Suppressor macrophage (primary cell): ENCODE results near the gene FBXO38.
"Not testable (repeated sequence)": the region's sequence is repeated elsewhere in the genome, so short reads cannot be mapped to it uniquely, and the experiment has no call there.

ENCODE experiments used
- DNase-seq, 4 experiments: peaks; one replicate each; pipeline ENCODE4 v3.0.0-alpha.2; 2020 to 2022

Gene FBXO38

DNA sequence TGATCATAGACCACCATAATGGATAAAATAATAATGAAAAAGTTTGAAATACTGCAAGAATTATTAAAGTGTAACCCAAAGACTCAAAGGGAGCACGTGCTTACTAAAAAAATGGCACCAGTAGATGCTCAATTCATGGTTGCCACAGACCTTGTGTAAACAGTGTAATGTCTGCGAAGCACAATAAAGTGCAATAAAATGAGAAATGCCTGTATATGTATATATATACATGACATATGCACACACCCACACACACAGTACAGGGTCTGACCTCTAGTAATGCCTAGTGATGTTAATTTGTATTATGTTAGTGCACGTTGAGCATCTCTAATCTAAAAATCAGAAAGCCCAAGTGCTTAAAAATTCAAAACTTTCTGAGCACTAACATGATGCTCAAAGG is 52.3 kb downstream of the FBXO38 start:
- peak in 1 of 4 experiments; percentile 25 for DNase-seq

DNA sequence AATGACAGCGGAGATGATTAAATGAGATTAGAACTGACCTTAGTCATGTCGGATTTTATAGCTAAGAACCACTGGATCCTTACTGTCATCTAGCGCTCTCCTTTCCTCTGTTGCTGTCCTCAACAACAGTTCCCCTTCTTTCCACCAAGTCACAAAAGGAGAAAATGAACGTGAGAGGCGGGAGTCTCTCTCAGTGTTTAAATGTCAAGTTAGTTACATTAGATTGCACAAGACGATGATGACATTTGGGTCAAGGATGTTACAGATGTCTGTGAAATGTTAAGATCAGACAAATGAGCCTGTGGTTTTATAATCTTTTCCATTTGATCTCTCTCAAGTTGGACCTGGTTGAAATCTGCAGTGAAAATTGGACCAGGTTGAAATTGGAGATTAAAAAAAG is 53.5 kb downstream of the FBXO38 start:
- peak; percentile 36 to 84 (median 70) for DNase-seq

DNA sequence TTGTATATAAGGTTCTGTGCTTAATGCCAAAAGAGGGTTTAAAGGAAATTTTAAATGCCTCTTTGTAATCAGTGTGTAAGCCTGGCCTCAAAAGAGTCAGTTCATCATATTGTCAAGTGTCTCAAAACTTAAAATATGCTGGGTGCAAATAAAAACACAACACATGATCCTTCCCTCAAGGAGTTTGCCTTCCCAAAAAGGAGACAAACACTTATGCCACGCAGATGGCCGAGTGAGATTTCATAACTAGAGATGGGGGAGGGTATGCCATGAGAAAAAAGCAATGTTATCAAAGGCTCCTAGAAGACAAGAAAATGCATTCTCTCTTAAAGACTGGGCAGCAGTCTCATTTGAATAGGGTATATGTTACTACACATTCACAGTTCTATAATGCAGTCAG is 55.2 kb downstream of the FBXO38 start:
- DNase-seq: no peak

GRCh38 chr5:148443241-148443640 is 59.5 kb downstream of the FBXO38 start:
- no peak for DNase-seq

GRCh38 chr5:148443998-148444397 is 60.2 kb downstream of the FBXO38 start:
- peak; percentile 66 to 84 (median 76) for DNase-seq

GRCh38 chr5:148445578-148445977 is 61.8 kb downstream of the FBXO38 start:
- no peak for DNase-seq

DNA sequence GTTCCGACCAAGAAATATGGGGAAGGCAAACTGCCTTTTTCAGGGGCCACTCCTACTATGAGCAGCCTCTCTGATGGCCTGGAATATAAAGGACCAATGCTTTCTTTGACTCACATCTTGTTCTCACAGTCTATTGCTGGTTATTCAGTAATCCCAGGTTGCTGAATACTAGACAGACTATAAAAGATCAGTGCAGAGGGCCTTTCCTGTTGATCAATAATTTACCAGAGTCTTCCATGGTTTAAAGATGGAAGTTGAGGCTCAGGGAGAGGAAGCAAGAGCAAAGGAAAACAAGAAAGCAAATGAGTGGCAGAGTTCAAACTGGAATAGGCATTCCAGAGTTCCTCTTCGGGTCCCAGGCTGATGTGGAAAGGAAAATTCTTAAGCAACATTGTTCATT is 62.9 kb downstream of the FBXO38 start:
- DNase-seq: no peak

DNA sequence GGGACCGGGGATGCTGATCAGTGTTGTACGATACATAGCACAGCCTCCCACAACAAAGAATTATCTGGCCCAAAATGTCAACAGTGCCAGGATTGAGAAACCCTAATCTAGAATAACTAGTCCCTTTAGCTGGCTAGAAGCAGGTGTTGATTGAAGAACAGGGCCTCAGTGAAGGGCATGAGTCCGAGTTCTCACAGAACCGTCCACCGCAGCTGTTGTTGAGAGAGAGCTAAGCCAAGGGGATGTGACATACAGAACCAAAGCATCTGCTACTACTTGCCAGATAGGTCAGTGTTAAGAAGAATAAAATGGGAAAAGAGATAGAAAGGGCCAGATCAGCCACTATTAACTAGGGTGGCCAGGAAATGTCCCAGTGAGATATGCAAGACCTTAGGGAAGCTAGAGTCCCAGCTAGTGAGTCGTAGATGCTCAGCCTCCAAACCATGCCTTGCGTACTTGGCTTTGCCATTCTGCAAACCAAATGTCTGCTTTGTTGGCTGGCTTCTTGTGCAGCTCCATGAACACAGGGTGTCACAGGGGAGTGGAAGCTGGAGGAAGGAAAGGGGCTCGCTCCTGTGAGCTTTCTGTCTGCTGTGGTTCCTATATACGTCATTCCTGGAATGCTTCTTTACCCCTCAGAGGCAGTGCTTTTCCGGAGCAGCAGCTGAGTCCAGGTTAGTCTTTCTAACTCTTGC is 68.9 kb downstream of the FBXO38 start:
- no peak for DNase-seq

DNA sequence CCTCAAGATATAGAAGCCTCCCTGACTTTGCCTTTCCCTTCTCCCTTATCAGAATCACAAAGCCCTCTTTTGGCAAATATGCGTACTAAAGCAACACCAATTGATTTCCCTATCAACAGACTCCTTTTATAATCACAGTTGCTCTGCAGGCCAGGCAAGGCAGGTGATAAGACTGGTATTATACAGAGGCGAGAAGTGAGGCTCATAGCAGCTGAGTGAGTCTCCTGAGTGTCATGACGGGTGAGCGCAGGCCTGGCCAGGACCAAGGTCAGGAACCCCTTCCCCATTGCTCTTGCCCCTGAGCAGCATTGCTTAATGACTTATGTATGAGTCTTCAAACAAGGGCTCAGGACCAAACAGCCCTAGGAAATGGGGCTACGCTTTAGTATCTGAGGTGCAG is 70.8 kb downstream of the FBXO38 start:
- no peak for DNase-seq

GRCh38 chr5:148455185-148455584 is 71.4 kb downstream of the FBXO38 start:
- DNase-seq: no peak

GRCh38 chr5:148457183-148457620 is 73.4 kb downstream of the FBXO38 start:
- peak; percentile 16 to 33 (median 30) for DNase-seq

DNA sequence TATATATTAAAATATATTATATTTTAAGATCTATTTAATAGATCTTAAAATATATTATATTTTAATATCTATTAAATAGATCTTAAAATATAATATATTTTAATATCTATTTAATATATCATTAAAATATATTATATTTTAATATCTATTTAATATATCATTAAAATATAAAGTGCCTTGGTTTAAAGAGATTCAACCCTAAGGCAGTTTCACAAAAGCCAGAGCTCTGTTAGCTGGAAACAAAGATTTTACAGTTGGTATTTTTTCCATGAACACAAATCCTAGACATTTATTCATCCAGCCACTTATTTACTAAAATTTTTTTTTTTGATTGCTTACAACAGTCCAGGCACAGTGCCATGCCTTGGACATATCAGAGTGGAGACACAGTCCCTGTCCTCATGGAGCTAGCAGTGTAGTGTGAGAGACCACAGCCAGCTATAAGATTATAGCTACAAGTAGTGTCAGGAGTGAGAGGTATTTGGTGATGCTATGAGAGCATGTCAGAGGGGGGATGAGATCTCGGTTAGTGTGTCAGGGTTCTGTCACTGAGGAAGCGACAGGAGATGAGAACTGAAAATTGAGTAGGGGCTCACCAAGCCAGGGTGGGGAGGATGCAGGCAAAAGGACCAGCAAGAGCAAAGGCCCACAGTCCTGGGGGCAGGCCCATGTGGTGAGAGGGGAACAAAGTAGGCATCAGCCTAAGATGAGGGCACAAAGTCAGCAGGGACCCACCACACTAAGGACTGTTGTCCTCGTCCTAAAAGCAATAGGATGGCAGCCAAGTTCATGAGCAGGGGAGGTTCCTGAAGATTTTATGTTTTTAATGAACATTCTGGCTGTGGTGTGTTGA is 74.5 kb downstream of the FBXO38 start:
- no peak for DNase-seq

- DNase-seq: no peak
These were observed 75.9 kb downstream of the FBXO38 start for GRCh38 chr5:148459669-148460068.

DNA sequence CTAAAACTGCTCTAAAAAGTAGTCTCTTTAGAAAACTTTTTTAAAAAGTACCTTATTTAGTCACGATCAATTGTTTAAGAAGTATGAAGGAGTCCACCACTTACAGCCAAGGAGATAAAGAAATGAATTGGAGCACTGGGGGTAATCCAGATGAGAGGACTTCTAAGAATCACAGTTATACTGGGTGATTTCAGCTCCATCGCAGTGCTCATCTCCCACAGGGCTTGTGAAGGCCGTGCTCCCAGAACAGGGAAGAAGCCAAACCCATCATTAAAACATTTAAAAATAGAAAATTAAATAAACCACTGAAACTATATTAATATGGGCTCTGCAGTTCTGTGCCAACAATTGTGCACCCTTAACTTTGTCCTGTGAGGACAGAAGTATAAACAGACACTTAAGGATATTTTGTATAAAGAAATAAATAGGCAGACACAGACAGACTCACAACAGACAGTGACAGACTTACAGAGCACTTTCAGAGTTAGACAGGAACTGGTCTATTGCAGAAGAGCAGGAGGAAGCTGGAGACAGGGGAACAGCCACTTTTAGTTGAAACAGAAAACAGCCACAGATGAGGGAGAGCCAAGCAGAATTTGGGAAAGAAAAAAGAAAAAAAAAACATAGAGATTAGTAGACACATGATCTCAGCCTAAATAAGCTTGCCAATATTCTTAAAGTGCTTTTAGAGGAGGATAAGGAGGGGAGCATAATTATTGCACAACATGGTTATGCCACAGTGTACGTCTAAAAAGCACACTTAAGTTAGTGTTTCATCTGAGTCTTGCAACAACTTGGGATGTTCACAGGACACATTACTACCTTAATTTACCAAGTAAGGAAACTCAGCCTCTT is 81.8 kb downstream of the FBXO38 start:
- peak; percentile 23 to 73 (median 60) for DNase-seq

DNA sequence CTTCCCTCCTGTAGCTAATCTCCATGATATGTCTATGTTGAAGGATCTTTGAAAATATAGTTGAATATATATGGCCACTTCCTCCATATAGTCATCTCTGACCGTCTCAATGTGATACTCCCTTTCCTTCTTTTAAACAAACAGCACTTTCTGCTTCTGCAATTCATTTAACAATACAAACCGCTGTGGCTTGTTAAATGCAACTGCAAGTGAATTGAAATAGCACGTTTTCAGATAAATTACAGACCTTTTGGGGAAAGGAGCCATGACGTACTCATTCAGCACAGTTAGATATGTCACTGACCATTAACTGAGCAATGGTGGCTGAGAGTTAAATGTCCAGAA is 82.5 kb downstream of the FBXO38 start:
- DNase-seq: peak in 2 of 4 experiments; percentile 43 to 57

GRCh38 chr5:148467958-148468357 is 84.2 kb downstream of the FBXO38 start:
- DNase-seq: no peak

DNA sequence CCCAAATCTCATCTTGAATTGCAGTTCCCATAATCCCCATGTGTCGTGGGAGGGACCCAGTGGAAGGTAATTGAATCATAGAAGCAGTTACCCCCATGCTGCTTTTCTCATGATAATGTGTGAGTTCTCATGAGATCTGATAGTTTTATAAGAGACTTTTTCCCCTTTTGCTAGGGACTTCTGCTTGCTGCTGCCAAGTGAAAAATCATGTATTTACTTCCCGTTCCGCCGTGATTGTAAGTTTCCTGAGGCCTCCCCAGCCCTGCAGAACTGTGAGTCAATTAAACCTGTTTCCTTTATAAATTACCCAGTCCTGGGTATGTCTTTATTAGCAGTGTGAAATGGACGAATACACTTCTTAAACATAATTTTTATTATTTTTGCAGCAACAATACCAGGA is 85.0 kb downstream of the FBXO38 start:
- not testable (repeated sequence) for DNase-seq

DNA sequence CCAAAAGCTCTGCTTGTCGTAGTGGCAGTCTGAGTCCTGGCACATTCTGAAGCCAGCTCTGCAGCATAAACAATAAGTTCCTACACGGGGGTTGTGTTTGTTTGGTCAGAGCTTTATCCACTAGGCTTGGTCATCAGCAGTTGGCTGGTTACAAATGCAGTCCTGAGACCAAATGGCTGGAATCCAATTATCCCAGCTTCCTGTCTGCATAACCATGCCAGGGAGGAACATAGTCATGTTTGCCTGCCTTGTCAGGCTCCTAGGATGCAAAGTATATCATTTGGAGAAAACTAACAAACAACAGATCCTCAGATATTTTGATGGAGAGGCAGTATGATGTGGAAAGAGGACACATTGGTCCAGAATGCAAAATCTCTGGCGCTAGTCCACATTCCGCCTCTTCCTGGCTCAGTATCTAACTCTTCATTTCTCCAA is 85.8 kb downstream of the FBXO38 start:
- DNase-seq: no peak

DNA sequence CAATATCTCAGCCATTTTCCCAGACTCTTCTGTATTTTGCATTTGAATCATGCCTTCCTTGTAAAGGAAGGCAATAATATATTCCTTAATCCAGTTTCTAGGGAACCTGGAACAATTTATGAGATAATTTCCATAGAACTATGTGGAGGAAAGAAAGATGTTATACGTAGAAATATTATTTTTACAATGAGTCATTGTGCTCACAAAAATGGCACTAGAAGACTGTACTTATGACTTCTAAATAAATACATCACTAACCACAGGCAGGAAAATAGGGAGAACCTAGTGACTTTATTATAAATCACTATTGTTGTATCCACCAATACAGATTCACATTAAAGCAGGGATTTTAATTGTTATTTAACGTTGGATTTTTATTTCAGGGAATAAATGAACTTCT is 87.6 kb downstream of the FBXO38 start:
- DNase-seq: no peak

DNA sequence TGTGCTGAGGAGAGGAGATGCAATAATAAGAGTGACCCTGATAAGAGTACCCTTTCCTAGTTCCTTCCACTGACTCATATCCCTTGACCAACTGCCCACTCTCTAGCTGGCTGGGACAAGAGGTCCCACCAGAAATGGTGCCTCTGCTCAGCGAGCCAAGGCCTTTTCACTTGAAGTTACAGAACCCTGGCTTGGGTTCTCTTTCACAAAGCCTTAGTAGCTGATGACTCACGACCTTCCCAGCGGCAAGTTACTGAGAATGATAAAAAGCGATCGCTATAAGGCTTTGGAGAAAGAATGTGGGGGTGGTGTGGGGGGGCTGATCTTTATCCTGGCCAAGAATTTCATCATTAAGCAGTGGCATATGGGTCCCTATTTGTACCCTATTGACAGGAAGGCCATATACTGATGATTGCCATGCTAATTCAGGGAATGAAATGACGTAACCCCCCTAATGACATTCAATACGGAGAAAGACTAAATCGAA is 90.3 kb downstream of the FBXO38 start:
- peak in 1 of 4 experiments; percentile 1 for DNase-seq

GRCh38 chr5:148476302-148476701 is 92.5 kb downstream of the FBXO38 start:
- DNase-seq: no peak

- DNase-seq: no peak
These were observed 93.7 kb downstream of the FBXO38 start for GRCh38 chr5:148477429-148477828.

GRCh38 chr5:148482196-148482595 is 98.4 kb downstream of the FBXO38 start:
- no peak for DNase-seq
